DMS153 treated with DMSO at 0.1 percent for 48 hours (cell line): Measurements from ENCODE around the gene MTOR.

Experiments
- DNase-seq: peaks from one replicate; lab custom pipeline; 2025; ENCODE audit not compliant: unreplicated experiment; lab: John Stamatoyannopoulos, UW

MTOR gene

GRCh38 chr1:11152755-11153154, 109.6 kb downstream of the MTOR start:
- no peak for DNase-seq

- no peak for DNase-seq
Measured at GRCh38 chr1:11151826-11152612, 110.3 kb downstream of the MTOR start.

DNA sequence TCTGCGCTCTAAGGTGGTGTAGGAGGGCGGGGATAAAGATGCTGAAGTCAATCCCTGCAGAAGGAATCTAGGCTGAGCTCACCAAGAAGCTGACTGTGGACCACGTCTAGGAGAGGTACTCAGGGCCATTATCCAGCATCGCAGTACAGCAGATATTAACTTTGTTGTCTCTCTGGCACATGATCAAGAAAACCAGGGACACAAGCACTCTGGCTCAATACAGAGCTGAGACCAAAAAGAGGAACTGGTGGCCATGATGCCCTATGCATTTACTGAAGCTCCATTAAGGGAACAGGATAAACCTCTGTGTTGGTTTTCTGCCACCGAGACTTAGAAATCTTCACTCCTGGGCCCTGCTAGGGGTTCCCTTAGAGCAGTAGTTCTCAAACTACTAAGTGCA, 111.2 kb downstream of the MTOR start:
- no peak for DNase-seq

DNA sequence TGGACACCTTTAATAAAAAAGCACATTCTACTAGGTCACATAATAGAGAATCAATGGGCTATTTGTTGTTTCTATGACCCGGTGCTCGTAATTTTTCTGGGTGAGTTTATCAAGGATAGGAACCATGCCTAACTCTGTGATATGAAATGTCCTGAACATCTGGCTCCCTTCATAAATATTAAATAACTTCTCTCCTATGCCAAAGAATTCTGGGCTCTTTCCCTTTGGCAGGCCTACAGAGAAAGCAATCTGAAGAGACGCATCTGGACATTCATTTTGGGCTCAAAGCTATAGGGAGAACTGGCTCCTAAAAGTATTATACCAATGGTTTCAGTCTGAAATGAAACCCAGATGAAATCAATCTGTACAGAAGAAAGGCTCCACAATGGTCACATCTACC, 112.0 kb downstream of the MTOR start:
- DNase-seq: no peak

- no peak for DNase-seq
Measured at GRCh38 chr1:11147197-11147770, 115.1 kb downstream of the MTOR start.

GRCh38 chr1:11145741-11146140, 116.6 kb downstream of the MTOR start:
- no peak for DNase-seq

DNA sequence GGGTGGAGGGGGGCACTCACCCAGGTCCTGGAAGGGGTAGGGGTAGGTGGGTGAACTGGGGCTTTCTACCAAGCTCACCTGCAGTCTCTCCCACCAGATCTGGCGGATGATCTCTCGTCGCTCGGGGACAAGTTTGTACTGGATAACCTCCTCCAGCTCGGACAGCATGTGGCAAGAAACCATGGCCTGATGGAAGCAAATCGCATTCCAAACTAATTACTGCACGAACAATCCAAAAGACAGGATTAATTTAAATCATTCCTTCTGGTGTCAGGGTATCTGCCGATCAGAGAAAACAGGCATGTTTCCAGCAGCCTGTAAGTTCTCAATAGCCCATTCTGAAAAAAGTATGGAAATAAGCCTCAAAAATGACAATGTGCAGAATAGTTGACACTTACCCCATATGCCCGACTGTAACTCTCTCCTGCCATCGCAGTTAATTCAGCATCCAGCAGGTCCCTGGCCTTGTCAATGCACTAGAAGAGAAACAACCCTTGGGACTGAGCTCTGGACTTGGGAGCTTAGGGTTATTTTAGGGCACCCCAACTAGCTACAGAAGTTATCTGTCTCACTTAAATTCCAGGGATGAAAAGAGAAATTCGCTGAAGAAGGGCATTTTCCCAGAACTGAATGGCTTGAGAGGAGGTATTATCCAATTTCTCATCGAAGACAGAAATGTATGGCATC, 117.6 kb downstream of the MTOR start:
- DNase-seq: no peak

GRCh38 chr1:11143907-11144306, 118.4 kb downstream of the MTOR start:
- no peak for DNase-seq

DNA sequence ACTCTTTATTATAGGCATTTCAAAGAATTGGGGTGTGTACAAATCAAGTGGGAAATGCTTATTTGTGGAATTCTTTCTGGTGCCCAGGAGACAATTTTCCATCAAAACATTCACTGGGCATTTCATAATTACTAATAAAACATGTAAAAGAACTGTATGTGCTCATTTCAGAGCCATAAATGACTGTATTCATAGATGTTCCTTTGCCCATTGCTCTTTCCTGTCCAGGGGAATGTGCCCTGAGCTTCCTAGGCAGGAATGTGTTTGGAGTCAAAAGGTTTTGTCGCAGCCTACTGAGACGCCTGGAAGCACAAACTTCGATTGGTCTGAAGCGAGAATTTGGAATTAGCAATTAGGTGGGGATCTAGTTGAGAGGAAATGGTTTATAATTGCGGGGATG, 119.0 kb downstream of the MTOR start:
- DNase-seq: no peak

GRCh38 chr1:11142618-11143391, 119.5 kb downstream of the MTOR start:
- DNase-seq: no peak

DNA sequence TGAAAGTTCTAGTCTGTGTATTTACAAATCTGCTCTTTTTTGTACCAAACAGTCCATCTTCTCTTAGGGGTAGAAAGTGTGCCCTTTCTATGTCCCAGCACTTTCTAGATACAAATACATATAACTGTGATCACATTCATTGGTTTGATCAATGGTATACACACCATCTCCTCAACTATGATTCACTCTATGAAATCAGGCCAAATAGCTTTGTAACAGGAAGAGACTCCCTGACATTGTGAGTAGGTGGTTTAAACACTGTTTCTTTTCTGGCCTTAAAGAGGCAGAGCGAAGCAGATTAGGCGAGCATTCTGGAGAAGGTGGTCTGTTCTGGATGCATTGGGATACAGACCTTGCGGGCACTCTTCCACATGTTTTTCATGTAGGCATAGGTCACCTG, 123.4 kb downstream of the MTOR start:
- DNase-seq: no peak

DNA sequence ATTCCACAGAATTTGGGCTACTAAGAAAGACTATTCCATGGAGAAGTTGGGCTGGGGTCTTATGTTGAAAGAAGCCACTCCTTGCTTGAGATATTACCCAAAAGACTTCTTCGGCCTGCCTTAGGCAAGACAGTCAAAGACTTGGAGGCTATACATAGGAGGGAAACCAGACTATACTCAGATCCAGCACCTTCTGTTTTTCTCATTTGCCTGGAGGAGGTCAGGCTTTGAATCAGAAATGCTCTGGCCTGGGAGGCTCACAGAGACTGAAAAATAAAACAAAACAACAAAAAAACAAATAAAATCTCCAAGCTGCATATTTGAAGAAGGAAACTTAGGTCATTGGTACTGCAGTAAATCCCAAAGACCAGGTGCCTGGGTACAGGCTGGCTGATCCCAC, 124.3 kb downstream of the MTOR start:
- DNase-seq: no peak

DNA sequence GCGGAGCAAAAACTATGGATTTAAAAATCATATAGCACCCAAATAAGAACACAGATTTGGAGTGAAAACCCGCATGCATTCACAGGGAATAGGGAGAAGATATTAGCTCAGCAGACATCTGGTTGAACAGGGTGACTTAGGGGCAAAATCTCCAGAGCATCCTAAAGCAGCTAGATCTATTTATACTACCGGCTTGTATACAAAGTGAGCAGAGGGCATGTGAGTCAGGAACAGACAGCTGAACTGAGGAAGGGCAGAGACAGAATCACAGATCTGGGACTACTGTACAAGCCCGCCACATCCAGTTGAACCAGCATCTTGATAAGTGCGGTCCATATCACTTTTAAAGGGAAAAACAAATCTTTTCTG, 127.5 kb downstream of the MTOR start:
- no peak for DNase-seq

- DNase-seq: peak; percentile 30
Measured at GRCh38 chr1:11134251-11134897, 128.0 kb downstream of the MTOR start.

DNA sequence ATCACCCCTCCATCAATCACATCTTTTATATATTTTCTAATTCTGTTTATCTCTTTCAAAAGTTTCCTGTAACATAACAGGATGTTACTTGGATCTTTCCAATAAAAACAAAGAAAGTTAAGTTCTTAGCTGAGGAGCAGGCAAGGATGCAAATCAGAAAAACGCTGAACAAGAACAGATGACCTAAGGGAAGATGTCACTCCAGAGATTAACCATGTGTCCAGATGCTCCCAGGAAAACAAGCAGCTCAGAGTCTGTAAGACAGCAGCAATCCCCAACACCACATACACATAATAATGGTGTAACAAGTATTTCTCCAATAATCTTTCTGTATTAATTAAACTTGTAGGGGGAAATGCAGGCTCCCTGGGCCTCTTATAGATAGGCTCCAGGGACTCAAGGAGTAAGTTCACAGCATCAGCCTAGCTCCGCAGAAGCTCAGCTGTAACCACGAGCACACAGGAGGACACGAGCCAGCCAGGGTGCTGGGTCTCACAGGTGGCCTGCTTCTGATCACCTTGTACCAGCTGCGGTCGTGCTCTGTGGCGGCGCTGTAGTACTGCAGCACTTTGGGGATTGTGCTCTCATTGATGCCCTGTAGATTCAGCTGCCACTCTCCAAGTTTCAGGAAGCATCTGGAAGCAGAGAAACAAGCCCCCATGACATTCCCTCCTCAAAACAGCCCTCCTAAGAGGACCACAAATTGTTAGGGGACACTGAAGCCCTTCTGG, 129.6 kb downstream of the MTOR start:
- DNase-seq: no peak

- no peak for DNase-seq
Measured at GRCh38 chr1:11131816-11132215, 130.5 kb downstream of the MTOR start.

GRCh38 chr1:11130406-11130805, 131.9 kb downstream of the MTOR start:
- DNase-seq: no peak

DNA sequence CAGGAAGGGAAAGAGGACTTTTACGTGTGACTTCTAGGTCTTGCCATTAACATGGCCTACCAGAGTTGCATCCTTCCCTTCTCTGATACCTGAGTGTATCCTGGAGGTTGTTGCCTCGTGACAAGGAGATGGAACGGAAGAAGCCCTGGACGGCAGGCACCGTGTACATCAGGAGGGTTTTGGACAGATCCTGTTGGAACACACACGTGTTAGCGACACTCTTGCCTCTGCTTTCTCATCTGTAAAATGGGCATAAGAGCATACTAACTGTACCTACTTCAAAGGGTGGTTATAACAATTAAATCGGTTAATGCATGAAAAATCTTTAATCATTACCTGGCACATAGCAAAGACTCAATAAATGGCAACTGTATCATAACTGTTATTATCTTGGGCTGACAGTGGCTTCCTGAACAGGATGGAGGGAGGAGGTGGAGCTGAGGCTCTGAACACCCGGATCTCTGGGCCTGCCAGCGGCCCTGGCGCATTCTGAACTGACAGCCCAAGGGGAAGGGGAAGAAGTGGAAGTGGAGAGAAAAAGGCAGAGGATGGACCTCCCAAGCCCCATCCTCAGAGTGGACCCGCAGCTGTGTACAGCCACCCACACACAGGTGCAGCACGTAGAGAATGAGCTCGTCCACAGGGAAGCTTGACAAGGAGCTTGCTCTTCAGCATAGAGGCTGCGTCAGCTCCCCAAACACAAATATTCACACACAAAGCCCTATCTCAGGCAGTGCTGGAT, 132.5 kb downstream of the MTOR start:
- DNase-seq: no peak

DNA sequence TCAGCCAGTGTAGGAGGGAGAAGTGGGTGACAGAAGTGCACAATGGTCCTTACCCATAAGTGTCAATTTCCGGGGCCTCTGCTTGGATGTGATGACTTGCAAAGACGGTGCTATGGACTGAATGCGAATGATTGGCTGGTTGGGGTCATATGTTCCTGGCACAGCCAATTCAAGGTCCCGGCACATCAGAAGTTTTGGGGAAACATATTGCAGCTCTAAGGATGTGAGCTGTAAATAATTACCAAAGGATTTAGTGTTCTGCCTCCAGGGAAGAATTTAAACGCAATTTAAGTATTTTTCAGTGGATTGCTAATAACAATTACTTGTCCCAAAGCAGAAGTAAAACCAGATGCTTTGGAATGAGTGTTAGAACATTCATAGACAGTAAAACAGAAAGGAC, 135.8 kb downstream of the MTOR start:
- DNase-seq: no peak

DNA sequence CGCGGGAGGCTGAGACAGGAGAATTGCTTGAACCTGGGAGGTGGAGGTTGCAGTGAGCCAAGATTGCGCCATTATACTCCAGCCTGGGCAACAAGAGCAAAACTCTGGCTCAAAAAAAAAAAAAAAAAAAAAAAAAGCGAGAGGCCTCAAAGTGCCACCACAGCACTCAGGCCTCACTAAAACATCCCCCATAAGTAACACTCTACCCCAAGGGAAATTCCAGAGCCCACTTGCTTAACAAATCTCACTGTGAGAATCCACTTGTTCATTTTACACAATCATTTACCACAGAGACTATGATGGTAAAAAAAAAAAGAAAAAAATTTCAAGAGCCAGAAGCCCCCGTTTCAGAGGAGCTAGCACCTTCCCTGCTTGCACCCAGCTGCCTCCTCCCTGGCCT, 136.4 kb downstream of the MTOR start:
- DNase-seq: no peak
